Measurements from ENCODE around the gene MRPL23.

DNA sequence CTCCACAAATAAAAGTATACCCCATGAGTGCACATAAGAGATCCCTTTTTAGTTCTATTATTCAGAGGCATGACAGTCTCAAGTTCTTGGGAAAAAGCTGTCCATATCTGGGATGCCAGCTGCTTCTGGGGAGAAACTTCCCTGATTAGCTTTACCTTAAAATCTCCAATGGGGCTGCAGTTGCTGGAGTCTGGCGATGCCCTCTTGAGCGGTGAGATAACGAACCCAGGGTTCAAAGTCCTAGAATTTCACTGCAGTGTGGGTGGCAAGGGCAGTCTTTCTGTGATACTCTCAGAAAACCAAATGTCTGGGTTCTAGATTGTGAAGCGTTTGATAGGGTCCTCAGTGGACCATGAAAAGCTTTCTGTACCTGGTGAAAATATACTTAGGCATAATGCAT is 48.0 kb upstream of the MRPL23 start:
- TF ChIP-seq RAD21 (IDR thresholded peaks at IDR 0.05; ENCODE audit: low read depth): no peak
- TF ChIP-seq, protein P1, sequence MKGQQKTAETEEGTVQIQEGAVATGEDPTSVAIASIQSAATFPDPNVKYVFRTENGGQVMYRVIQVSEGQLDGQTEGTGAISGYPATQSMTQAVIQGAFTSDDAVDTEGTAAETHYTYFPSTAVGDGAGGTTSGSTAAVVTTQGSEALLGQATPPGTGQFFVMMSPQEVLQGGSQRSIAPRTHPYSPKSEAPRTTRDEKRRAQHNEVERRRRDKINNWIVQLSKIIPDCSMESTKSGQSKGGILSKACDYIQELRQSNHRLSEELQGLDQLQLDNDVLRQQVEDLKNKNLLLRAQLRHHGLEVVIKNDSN (IDR thresholded peaks at IDR 0.05): no peak
- no peak for TF ChIP-seq EP300 (IDR thresholded peaks at IDR 0.05; ENCODE audit: borderline replicate concordance)
- TF ChIP-seq TAF1 (IDR thresholded peaks at IDR 0.05; ENCODE audit: low read depth): no peak
- no peak for TF ChIP-seq NFIC (IDR thresholded peaks at IDR 0.05)

All from Ishikawa (cell line).